GM19193 (cell line): ENCODE measurements around the gene TAX1BP3.

ENCODE experiments used
- POLR2A ChIP-seq: IDR thresholded peaks from 4 replicates; pipeline ENCODE4 v1.6.1; 2011; ENCODE audit not compliant: insufficient read depth, insufficient read length; ENCODE audit errors: extremely low read depth

The TAX1BP3 gene, protein sequence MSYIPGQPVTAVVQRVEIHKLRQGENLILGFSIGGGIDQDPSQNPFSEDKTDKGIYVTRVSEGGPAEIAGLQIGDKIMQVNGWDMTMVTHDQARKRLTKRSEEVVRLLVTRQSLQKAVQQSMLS

DNA sequence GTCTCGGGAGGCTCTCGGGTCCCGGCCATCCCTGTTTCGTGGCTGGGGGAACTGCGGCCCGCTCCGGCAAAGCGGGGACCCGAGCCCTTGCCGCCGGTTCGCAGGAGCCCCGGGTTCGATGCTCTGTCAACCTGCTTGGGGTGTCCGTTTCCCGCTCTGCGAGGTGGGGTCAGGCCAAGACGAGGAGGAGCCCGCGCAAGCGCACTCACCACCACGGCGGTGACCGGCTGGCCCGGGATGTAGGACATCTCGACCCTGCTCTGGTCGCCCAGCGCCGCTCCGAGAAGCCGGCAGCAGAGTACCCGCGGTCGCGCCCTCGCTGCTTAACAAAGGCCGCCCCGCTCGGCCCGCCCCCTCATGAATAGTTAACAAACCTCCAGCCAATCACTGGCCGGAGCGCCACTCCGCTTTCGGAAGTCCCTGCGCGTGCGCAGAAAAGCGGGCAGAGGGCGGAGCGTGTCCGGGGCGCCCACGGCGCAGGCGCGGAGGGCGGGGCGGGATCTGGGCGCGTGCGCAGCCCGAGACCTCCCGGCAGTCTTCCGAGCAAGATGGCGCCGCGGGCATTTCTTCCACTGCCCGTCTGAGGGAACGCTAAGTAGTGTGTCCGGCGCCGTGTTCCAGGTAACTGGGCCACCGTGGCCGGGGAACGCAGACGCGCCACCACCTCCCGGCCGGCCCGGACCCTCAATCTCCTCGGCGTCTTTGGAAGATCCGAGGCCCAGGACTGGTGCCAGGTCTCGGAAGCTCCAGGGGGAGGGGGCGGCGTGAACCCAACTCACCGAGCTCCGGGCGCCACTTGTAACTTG lies at the start of gene TAX1BP3, which contains the start of gene EMC6:
Gene TAX1BP3, minus strand, starts transcription at position 300 of the 806 bp plus-strand sequence. Its CDS starts 52 bp downstream, at position 248.
Gene EMC6, plus strand, starts transcription at position 534 of the 806 bp plus-strand sequence. CDS start 335 bp downstream, outside the sequence.
- TF ChIP-seq POLR2A = peak; percentile 92

DNA sequence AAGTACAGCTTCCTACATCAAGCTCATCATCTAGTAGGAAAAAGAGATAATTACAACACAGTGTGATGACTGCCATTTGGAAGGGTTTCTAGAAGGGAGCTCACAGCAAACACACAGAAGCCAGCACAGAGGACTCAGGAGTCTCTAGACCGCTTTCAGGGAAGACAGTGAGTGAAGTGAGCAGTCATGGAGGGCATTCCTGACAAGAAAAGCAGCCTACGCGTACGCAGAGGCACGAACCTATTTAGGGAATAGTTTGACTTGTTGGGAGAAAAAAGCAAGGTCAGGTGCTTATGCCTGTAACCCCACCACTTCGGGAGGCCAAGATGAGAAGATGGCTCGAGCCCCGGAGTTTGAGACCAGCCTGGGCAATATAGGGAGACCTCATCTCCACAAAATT lies 46.9 kb upstream of the TAX1BP3 start:
- TF ChIP-seq POLR2A = no peak

DNA sequence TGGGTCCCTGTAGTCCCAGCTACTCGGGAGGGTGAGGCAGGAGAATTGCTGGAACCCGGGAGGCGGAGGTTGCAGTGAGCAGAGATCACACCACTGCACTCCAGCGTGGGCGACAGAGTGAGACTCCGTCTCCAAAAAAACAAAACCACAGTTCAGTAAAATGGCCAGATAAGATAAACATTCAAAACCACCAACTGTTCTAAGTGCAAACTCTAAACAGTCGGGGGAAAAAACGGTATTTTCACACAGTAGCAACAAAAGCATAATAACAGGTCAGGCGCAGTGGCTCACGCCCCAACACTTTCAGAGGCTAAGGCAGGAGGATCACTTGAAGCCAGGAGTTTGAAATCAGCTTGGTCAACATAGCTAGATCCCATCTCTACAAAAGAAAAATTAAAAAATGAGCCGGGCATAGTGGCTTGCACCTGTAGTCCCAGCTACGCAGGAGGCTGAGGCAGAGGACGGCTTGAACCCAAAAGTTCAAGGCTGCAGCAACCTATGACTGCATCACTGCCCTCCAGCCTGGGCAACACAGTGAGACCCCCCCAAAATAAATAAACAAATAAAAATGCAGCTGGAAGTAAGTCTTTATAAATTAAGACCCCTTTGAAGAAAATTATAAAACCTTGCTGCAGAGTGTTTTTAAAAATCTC lies 44.6 kb upstream of the TAX1BP3 start:
- TF ChIP-seq POLR2A = no peak

DNA sequence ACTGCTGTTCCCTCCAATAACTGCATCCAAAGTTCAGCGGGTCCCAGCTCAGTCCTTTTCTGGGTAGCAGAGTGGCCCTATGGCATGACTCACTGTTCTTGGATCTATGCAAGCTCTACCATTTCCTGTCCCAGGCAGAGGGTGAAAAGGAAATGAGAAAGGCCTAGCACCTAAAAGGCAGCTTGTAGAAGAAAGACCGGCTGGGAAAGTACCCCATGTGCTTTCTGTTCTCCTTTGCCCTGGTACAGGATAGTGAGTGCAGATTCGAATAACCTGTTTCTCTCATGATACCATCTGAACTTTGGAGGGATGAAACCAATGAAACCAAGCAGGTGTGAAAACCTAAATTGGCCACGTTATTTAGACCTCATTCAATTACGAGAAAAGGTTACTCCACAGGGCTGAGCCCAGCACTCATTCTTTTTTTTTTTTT lies 42.6 kb upstream of the TAX1BP3 start:
- TF ChIP-seq POLR2A = no peak

DNA sequence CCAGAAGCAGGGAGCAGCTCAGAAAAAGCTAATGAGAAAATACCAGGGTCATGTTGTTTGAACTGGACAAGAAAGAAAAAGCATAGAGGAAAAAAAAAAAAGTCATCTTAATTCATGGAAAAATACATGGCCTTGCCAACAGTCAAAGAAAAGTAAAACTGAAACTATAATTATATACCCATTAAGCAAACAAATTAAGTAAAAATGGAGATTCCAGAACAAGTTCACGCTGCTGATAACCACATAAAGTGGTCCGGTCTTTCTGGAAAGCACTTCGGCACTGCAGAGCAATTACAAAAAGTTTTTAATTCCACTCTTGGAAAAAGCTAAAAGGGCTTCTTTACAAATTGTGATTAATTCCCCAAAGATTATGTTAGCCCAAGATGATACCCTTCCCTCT lies 40.0 kb upstream of the TAX1BP3 start:
- no peak for TF ChIP-seq POLR2A

DNA sequence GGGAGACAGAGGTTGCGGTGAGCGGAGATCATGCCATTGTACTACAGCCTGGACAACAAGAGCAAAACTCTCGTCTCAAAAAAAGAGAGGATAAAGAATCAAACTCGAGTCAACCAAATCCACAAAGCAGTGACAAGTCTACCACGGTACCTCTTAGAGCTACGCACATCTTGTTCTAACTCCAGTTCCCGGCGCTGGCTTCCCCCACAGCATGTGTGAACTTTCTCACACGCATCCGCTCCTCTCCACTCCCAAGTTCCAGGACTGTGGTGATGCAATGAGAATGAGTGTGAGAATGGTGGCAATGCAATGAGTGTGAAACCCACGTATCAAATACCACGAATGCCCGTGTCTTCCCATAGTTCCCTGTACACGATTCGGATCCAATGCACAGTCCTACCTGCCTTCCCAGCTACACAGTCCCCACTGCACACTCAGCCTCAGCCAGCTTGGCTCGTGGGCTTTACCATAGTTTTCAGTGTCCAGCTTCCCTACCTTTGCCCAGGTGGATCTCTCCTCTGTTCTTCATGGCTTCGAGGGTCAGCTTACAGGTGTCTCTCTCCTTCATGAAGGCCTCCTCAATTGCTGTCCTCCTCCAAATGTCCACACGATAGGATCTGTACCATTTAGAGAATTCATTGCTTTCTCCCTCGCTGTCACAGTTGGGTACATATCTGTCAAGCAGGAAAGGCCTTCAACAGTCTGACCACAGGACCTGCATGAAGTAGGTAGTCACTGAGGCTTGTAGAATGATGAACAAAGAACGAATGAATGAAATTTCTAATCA lies 36.7 kb upstream of the TAX1BP3 start:
- TF ChIP-seq POLR2A = no peak

DNA sequence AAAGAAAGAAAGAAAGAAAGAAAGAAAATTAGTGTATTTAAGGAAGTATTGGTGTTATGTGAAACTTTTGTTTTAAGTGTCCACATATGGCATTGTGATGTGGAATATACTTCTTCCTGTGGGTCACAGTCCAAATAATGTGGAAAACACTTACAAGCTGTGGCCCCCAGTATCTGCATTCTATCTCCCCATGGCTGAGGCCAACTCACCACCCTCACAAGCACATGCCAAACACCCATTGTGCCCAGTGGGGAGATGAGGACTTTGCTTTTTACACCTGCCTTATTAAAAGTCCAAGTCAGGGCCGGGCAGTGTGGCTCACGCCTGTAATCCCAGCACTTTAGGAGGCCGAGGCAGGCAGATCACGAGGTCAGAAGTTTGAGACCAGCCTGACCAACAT lies 31.6 kb upstream of the TAX1BP3 start:
- no peak for TF ChIP-seq POLR2A

DNA sequence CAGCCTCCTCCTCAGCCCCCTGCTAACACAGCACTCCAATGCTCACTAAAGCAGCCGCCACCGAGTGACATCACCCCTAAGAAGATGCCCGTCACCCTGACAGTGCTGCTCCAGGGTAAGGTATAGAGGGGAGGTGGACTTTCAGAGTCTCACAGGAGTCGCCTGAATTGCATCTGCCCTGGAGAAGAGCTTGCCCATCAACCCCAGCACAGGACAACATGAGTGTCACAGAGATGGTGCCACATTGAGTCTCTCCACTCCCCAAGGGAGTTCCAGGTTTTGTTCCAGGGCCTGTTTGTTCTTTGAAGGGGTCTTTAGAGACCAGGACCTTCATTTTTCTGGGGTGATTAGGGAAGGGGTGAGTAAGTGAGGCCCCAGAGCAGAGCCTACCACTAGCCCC lies 29.8 kb upstream of the TAX1BP3 start:
- no peak for TF ChIP-seq POLR2A

DNA sequence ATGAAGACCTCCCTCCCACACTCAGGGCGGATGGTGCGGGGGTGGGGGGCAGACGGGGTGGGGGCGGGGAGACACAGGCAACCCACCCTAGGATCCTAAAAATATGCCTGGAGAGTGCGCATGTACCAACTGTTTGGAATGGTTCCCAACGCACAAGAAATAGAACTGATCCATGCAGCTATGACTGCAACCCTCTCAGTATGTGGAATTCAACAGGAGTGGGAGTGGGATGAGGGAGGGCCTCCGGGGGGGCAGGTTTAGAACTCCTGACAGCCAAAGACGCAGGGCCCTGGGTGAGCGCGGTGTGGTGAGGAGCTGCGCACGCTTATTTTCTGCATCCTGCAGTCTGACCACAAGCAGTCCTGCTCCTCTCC lies 28.7 kb upstream of the TAX1BP3 start:
- TF ChIP-seq POLR2A = no peak

DNA sequence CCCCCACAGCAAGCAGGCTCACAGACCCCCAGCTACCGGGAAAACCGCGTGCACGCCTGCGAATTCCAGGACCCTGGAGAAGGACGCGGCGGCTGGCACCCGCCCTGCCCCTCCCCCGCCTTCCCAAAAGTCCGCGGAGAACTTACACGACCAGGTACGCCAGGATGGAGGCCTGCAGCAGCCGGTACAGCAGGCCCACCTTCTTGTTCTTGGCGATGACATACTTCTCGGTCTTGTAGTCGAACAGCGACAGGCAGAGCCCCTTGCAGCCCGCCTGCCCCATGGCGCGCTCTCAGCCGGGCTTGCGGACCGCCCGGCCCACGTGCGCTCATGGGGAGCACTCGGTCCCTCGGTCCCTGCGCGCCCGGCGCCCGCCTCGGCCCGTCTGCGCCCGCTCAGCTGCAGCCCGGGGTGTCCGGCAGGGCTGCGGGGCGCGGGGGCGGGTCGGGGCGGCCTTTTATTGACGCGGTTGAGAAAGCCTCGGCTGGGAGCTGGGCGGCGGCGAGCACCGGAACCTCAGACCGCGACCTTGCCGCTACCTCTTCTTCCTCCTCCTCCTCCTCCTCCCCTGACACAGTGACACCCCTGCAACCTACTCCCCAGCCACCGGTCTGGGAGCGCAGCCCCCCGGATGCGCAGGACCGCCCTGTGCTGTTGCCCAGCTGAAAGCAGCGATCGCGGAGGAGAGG lies 27.5 kb upstream of the TAX1BP3 start, which contains the start of gene P2RX5:
Gene P2RX5, minus strand, starts transcription at position 433 of the 689 bp plus-strand sequence. Its CDS starts 150 bp downstream, at position 283.
- peak; percentile 79 for TF ChIP-seq POLR2A

DNA sequence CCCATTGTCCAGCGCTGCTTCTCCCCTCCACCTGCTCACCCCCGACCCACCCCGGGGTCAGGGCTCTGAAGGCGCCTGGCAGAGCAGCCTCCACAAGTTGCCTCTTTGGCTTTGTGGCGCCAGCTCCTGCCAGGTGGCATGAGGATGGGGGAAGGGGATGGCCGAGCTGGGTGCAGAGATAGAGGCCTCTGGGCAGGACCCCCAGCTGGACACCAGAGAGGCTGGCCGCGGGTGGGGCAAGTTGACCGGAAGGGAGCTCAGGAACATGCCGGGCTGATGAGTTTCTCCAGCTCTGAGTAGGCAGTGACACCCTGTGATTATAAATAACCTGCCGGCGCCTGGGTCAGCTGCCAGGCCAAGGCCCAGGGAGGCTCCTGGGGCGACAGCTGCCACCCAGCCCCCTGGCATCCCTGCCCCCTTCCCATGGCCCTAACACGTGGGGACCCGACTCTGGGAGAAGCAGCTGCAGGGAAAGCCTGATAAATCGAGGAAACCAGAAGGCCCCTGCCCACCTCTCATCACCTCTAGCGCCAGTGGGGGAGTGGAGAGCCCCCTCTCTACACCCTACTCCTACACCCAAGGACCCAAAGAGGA lies 26.8 kb upstream of the TAX1BP3 start:
- no peak for TF ChIP-seq POLR2A

DNA sequence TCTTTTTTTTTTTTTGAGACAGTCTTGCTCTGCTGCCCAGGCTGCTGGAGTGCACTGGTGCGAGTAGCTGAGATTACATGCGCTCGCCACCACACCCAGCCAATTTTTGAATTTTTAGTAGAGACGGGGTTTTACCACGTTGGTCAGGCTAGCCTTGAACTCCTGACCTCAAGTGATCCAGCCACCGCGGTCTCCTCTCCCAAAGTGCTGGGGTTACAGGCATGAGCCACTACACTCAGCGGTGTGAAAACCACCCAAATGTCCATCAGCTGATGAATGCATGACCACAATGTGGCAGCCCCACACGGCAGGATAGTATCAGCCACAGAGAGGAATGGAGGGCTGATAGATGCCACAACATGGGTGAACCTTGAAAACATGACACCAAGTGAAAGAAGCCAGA lies 25.5 kb upstream of the TAX1BP3 start:
- no peak for TF ChIP-seq POLR2A

DNA sequence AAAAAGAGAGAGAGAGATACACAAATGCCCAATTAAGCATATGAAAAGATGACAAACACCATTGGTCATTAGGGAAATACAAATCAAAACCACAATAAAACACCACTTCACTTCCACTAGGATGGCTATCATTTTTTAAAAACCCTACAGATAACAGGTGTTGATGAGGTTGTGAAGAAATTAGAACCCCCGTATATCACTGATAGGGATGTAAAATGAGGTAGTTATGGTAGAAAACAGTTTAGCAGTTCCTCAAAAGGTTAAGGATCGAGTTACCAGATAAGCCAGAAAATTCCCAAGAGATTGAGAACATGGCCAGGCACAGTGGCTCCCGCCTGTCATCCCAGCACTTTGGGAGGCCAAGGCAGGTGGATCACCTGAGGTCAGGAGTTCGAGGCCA lies 24.8 kb upstream of the TAX1BP3 start:
- TF ChIP-seq POLR2A = no peak

DNA sequence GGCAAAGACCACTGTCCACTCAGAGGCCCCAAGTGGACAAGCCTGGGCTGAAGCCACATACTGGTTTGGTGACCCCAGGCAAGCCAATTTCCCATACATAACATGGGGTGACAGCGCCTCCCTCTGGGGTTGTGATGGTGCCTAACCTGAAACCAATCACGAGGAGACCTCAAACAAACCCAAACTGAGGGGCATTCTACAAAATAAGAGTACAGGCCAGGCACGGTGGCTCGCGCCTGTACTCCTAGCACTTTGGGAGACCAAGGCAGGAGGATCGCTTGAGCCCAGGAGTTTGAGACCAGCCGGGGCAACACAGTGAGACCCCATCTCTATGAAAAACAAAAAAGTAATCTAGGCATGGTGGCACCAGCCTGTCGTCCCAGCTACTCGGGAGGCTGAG lies 24.0 kb upstream of the TAX1BP3 start:
- TF ChIP-seq POLR2A = no peak
